ENCODE measurements around the gene RUNX2.

DNA sequence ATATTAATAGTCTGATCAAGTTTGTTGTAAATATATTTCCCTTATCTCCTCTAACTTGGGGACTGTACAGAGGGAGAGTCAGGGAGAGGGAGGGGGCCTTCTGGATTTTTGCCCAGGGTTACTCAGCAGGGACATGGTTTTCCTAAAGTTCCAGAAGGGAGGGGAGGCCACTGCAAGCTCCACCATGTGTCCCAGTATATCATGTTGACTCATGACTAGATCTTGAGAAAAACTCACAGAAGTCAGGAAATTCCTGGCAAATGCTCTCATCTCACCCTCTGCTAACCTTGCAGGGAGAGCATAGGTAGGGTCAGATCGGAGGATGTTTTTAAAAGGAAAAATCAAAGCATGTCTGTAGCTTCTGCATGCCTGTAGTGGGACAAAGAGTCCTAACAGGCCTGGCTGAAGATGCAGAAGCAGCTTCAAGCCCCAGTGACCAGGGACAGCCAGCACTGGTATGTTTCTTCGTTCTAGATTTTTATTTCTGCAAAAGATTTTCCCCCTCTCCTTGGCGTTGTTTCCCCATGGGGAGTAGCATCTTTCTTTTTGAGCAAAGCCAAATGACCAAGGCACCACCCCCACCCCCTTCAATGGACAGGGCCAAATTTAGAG, 322.5 kb downstream of the RUNX2 start:
- TF ChIP-seq CTCF (IDR thresholded peaks at IDR 0.05) (no peak), EZH2phosphoT487 (IDR thresholded peaks at IDR 0.05) (no peak), EZH2 (IDR thresholded peaks at IDR 0.05) (no peak)
